CD4-positive, alpha-beta T cell (primary cell): ENCODE results near the gene SCAPER. TPM values are rescaled to one million over a fixed set of nuclear protein-coding genes. Genes with fewer than 3 reads are reported as not detected.

ENCODE experiments used
- ATAC-seq: fragments of 200-7000 bp; cut with Tn5 transposase; one replicate; pipeline ENCODE4 v1.10.0; 2022; ENCODE audit warnings: mild to moderate bottlenecking; ENCODE audit not compliant: poor library complexity
- CTCF ChIA-PET: fragments of 350-600 bp; sonication (Branson Sonifier 250); formaldehyde crosslinking; loops from one replicate; lab custom pipeline; 2021; ENCODE audit warnings: antibody characterized with exemption, inconsistent platforms; lab: Charles Lee
- POLR2A ChIA-PET: fragments of 350-600 bp; sonication (Branson Sonifier 250); formaldehyde crosslinking; loops from one replicate; lab custom pipeline; 2021; ENCODE audit warnings: antibody characterized with exemption, inconsistent platforms; lab: Charles Lee
- DNase-seq, 14 experiments: peaks; one replicate each; pipeline ENCODE4 v3.0.0-alpha.2; 2013 to 2020; ENCODE audit warnings: mixed read lengths in 2 of 14
- H3K27ac ChIP-seq, 2 donors: one replicate each; pipeline versions ENCODE4 v1.5.1 to v1.7.0; 2013; ENCODE audit warnings: low read length in 2 of 2, low read depth in 1 of 2, mild to moderate bottlenecking in 1 of 2
- H3K27me3 ChIP-seq, 2 experiments: 1 replicate in 1 of 2; 2 replicates in 1 of 2; pipeline versions ENCODE4 v1.6.1 to v1.7.0; 2013; ENCODE audit warnings: low read length in 2 of 2, control low read depth in 1 of 2, mild to moderate bottlenecking in 1 of 2, moderate library complexity in 1 of 2; ENCODE audit not compliant: insufficient read depth in 2 of 2, control insufficient read depth in 1 of 2
- H3K36me3 ChIP-seq: one replicate; pipeline ENCODE4 v1.6.1; 2013; ENCODE audit warnings: low read length, control low read depth; ENCODE audit not compliant: insufficient read depth
- H3K4me1 ChIP-seq: one replicate; pipeline ENCODE4 v1.6.1; 2013; ENCODE audit warnings: low read length, control low read depth; ENCODE audit not compliant: insufficient read depth
- H3K4me3 ChIP-seq: one replicate; pipeline ENCODE4 v1.5.1; 2013; ENCODE audit warnings: mild to moderate bottlenecking, low read length, moderate library complexity
- H3K9me3 ChIP-seq, 2 experiments: 1 replicate in 1 of 2; 2 replicates in 1 of 2; pipeline versions ENCODE4 v1.6.1 to v1.7.0; 2013; ENCODE audit warnings: low read length in 2 of 2, mild to moderate bottlenecking in 2 of 2, control low read depth in 1 of 2, moderate library complexity in 1 of 2; ENCODE audit not compliant: control insufficient read depth in 1 of 2, insufficient read depth in 1 of 2
- H3K27ac Mint-ChIP-seq: one replicate; pipeline ENCODE4 v1.8.0; 2020; ENCODE audit warnings: mixed read lengths
- H3K27me3 Mint-ChIP-seq: one replicate; pipeline ENCODE4 v1.8.0; 2021; ENCODE audit warnings: mixed read lengths
- H3K36me3 Mint-ChIP-seq: one replicate; pipeline ENCODE4 v1.8.0; 2021; ENCODE audit warnings: low read depth, mixed read lengths
- H3K4me1 Mint-ChIP-seq: one replicate; pipeline ENCODE4 v1.8.0; 2021; ENCODE audit warnings: low read depth, mixed read lengths
- H3K4me3 Mint-ChIP-seq: one replicate; pipeline ENCODE4 v1.8.0; 2020; ENCODE audit warnings: mild to moderate bottlenecking, mixed read lengths
- H3K9me3 Mint-ChIP-seq: one replicate; pipeline ENCODE4 v1.8.0; 2020; ENCODE audit warnings: mixed read lengths
- CTCF ChIP-seq: fragments of 200-600 bp; IDR thresholded peaks from one replicate; pipeline ENCODE4 v1.8.0; 2022; ENCODE audit warnings: antibody characterized with exemption, mild to moderate bottlenecking
- intact Hi-C, 2 experiments: fragments of 100-400 bp; cut with DNase I in 1 of 2; cut with micrococcal nuclease in 1 of 2; formaldehyde crosslinking; loops; one replicate each; pipeline versions ENCODE4 v1.15.1 to v1.9.0; 2023 to 2025; cut with DNase I, micrococcal nuclease
- total RNA-seq, 174 experiments: library from RNA in 2 of 174; stranded (reverse) in 2 of 174; gene quantifications; one replicate each; pipeline ENCODE4 v1.2.3 and lab custom pipeline; 2021 to 2026

SCAPER gene
- total RNA-seq, 2 experiments from 2014 or later = 40.3 to 41.2 TPM

- ATAC-seq (no peak), DNase-seq (no peak)
- no peak for TF ChIP-seq CTCF
- ChIA-PET CTCF (no interaction called here), POLR2A (no interaction called here)
- Histone ChIP-seq H3K27ac (no peak overlapping the region), H3K9me3 (no peaks in the 10 kb centered on the region), H3K27me3 (no peaks in the 10 kb centered on the region), H3K36me3 (no peaks in the 10 kb centered on the region), H3K4me3 (no peak overlapping the region), H3K4me1 (no peaks in the 10 kb centered on the region)
- H3K27me3 Mint-ChIP-seq = no peaks in the 10 kb centered on the region
- intact Hi-C loops = no loop called here
- peaks cover 11% of the 10 kb centered on the region for H3K36me3 Mint-ChIP-seq
- no peak overlapping the region for H3K27ac Mint-ChIP-seq
- H3K4me1 Mint-ChIP-seq = no peaks in the 10 kb centered on the region
- no peaks in the 10 kb centered on the region for H3K9me3 Mint-ChIP-seq
- H3K4me3 Mint-ChIP-seq = no peak overlapping the region
Measured at GRCh38 chr15:76360416-76360815, 544.7 kb downstream of the SCAPER start.

- intact Hi-C loops = no loop called here
- Histone ChIP-seq H3K4me1 (no peaks in the 10 kb centered on the region), H3K36me3 (no peaks in the 10 kb centered on the region), H3K27ac (no peak overlapping the region), H3K27me3 (no peaks in the 10 kb centered on the region), H3K9me3 (no peaks in the 10 kb centered on the region), H3K4me3 (no peak overlapping the region)
- DNase-seq (no peak), ATAC-seq (no peak)
- Mint-ChIP-seq H3K36me3 (peaks cover 7% of the 10 kb centered on the region), H3K9me3 (no peaks in the 10 kb centered on the region), H3K27ac (no peak overlapping the region), H3K27me3 (no peaks in the 10 kb centered on the region), H3K4me1 (no peaks in the 10 kb centered on the region), H3K4me3 (no peak overlapping the region)
- CTCF ChIA-PET = no interaction called here
- no peak for TF ChIP-seq CTCF
- POLR2A ChIA-PET = no interaction called here
Measured at GRCh38 chr15:76359152-76359551, 546.0 kb downstream of the SCAPER start.

GRCh38 chr15:76358453-76358852 lies 546.7 kb downstream of the SCAPER start:
- ATAC-seq = no peak
- Mint-ChIP-seq H3K36me3 (peaks cover 10% of the 10 kb centered on the region), H3K27ac (no peak overlapping the region), H3K27me3 (no peaks in the 10 kb centered on the region), H3K4me3 (no peak overlapping the region), H3K4me1 (no peaks in the 10 kb centered on the region), H3K9me3 (no peaks in the 10 kb centered on the region)
- Histone ChIP-seq H3K4me3 (no peak overlapping the region), H3K27me3 (no peaks in the 10 kb centered on the region), H3K4me1 (no peaks in the 10 kb centered on the region), H3K9me3 (no peaks in the 10 kb centered on the region), H3K27ac (no peak overlapping the region), H3K36me3 (no peaks in the 10 kb centered on the region)
- ChIA-PET CTCF (no interaction called here), POLR2A (no interaction called here)
- TF ChIP-seq CTCF = no peak
- DNase-seq = no peak
- intact Hi-C loops = no loop called here
